DOHH2 (cell line): ENCODE results near the gene TNFAIP8L1.

Experiments used
- H3F3A ChIP-seq: fragments of 200-600 bp; sonication (generic), shearing (Covaris generic); 2 replicates; pipeline ENCODE4 v1.6.0; 2016; ENCODE audit warnings: antibody characterized with exemption, mild to moderate bottlenecking; ENCODE audit not compliant: control insufficient read depth, insufficient read depth
- H3K27ac ChIP-seq: fragments of 200-600 bp; sonication (generic); 2 replicates; pipeline ENCODE4 v1.5.1; 2014; ENCODE audit warnings: low read depth, mild to moderate bottlenecking, low read length, moderate library complexity
- H3K27me3 ChIP-seq: fragments of 200-600 bp; sonication (generic); 2 replicates; pipeline ENCODE4 v1.6.1; 2014; ENCODE audit warnings: mild to moderate bottlenecking, low read length, mixed read lengths; ENCODE audit not compliant: control insufficient read depth
- H3K36me3 ChIP-seq: fragments of 200-600 bp; sonication (generic); 2 replicates; pipeline ENCODE4 v1.6.1; 2014; ENCODE audit warnings: mild to moderate bottlenecking, low read length, moderate library complexity, mixed read lengths; ENCODE audit not compliant: control insufficient read depth
- H3K4me1 ChIP-seq: fragments of 200-600 bp; sonication (generic); 2 replicates; pipeline ENCODE4 v1.6.1; 2014; ENCODE audit warnings: mild to moderate bottlenecking, low read length, mixed read lengths; ENCODE audit not compliant: control insufficient read depth
- H3K4me2 ChIP-seq: fragments of 200-600 bp; sonication (generic); 2 replicates; pipeline ENCODE4 v1.6.0; 2014; ENCODE audit warnings: mild to moderate bottlenecking, low read length, moderate library complexity
- H3K4me3 ChIP-seq: fragments of 200-600 bp; sonication (generic); 2 replicates; pipeline ENCODE4 v1.5.1; 2014; ENCODE audit warnings: mild to moderate bottlenecking, low read length, mixed read lengths
- H3K79me2 ChIP-seq: fragments of 200-600 bp; sonication (generic); 2 replicates; pipeline ENCODE4 v1.6.1; 2014; ENCODE audit warnings: mild to moderate bottlenecking, low read length, mixed read lengths; ENCODE audit not compliant: control insufficient read depth
- H3K9me2 ChIP-seq: fragments of 200-600 bp; sonication (generic); replicated peaks from 2 replicates; pipeline ENCODE4 v1.6.1; 2014; ENCODE audit warnings: mild to moderate bottlenecking, low read length, mixed read lengths; ENCODE audit not compliant: control insufficient read depth
- H3K9me3 ChIP-seq: fragments of 200-600 bp; sonication (generic); 2 replicates; pipeline ENCODE4 v1.6.1; 2014; ENCODE audit warnings: antibody characterized with exemption, low read length, mixed read lengths; ENCODE audit not compliant: control insufficient read depth, insufficient read depth
- H4K20me1 ChIP-seq: fragments of 200-600 bp; sonication (generic); 2 replicates; pipeline ENCODE4 v1.6.0; 2014; ENCODE audit warnings: low read depth, mild to moderate bottlenecking, antibody characterized with exemption, low read length, moderate library complexity; ENCODE audit not compliant: control insufficient read depth, insufficient read depth
- EZH2phosphoT487 ChIP-seq: fragments of 200-600 bp; sonication (generic); IDR thresholded peaks from 2 replicates; pipeline ENCODE4 v1.6.1; 2017; ENCODE audit warnings: borderline replicate concordance, mild to moderate bottlenecking, antibody characterized with exemption, low read length, moderate library complexity, mixed read lengths
- TF ChIP-seq, protein P1 (sequence below): fragments of 200-600 bp; sonication (generic); IDR thresholded peaks from one replicate; pipeline ENCODE4 v1.5.1; 2014; ENCODE audit warnings: antibody characterized with exemption, mild to moderate bottlenecking, low read depth, low read length; ENCODE audit not compliant: poor library complexity, severe bottlenecking

TNFAIP8L1 gene

DNA sequence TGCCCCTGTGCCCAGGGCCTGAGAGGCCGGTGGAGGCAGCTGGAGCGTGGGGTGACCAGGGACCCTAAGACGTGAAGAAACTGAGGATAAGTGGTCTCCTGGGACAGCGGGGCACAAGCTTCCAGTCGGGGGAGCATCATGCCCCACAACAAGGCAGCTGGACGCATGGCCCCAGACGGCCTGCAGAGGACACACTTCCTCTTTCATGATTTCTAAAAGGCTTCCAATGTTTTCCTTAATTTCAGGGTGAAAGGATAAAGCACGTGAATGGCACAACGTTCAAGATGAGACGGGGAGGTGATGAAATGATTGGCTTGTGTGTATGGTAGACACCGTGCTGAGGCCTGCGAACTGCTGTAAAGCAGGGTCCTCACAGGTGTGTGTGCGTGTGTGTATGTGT, 51.0 kb downstream of the TNFAIP8L1 start:
- H3K27ac ChIP-seq = no peak overlapping the region

DNA sequence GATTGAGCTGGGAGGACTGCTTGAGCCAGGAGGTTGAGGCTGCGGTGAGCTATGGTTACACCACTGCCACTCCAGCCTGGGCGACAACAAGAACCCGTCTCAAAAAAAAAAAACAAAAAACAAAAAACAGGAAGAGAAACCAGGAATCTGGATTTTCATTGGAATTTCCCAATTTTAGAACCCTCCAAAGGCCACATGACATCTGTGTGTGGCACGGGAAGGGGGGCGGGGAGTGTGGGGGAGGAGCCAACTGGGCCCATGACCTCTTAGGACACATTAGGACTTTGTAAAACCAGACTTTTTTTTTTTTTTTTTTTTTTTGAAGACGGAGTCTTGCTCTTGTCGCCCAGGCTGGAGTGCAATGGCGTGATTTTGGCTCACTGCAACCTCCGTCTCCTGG, 52.1 kb downstream of the TNFAIP8L1 start:
- H3K27ac ChIP-seq = no peak overlapping the region
- no peaks in the 10 kb centered on the region for H3K9me2 ChIP-seq
- H3K36me3 ChIP-seq = peaks cover 60% of the 10 kb centered on the region

More for the DNA sequence above, 51.0 kb downstream of the TNFAIP8L1 start:
- Histone ChIP-seq H3K36me3 (peaks cover 59% of the 10 kb centered on the region), H4K20me1 (no peaks in the 10 kb centered on the region), H3K4me1 (no peaks in the 10 kb centered on the region), H3K4me3 (no peak overlapping the region), H3K4me2 (no peak overlapping the region), H3K9me3 (no peaks in the 10 kb centered on the region), H3K79me2 (no peaks in the 10 kb centered on the region), H3K9me2 (no peaks in the 10 kb centered on the region), H3K27me3 (no peaks in the 10 kb centered on the region), H3F3A (no peaks in the 10 kb centered on the region)
- TF ChIP-seq, protein P1, sequence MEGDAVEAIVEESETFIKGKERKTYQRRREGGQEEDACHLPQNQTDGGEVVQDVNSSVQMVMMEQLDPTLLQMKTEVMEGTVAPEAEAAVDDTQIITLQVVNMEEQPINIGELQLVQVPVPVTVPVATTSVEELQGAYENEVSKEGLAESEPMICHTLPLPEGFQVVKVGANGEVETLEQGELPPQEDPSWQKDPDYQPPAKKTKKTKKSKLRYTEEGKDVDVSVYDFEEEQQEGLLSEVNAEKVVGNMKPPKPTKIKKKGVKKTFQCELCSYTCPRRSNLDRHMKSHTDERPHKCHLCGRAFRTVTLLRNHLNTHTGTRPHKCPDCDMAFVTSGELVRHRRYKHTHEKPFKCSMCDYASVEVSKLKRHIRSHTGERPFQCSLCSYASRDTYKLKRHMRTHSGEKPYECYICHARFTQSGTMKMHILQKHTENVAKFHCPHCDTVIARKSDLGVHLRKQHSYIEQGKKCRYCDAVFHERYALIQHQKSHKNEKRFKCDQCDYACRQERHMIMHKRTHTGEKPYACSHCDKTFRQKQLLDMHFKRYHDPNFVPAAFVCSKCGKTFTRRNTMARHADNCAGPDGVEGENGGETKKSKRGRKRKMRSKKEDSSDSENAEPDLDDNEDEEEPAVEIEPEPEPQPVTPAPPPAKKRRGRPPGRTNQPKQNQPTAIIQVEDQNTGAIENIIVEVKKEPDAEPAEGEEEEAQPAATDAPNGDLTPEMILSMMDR = no peak
- TF ChIP-seq EZH2phosphoT487 = no peak

DNA sequence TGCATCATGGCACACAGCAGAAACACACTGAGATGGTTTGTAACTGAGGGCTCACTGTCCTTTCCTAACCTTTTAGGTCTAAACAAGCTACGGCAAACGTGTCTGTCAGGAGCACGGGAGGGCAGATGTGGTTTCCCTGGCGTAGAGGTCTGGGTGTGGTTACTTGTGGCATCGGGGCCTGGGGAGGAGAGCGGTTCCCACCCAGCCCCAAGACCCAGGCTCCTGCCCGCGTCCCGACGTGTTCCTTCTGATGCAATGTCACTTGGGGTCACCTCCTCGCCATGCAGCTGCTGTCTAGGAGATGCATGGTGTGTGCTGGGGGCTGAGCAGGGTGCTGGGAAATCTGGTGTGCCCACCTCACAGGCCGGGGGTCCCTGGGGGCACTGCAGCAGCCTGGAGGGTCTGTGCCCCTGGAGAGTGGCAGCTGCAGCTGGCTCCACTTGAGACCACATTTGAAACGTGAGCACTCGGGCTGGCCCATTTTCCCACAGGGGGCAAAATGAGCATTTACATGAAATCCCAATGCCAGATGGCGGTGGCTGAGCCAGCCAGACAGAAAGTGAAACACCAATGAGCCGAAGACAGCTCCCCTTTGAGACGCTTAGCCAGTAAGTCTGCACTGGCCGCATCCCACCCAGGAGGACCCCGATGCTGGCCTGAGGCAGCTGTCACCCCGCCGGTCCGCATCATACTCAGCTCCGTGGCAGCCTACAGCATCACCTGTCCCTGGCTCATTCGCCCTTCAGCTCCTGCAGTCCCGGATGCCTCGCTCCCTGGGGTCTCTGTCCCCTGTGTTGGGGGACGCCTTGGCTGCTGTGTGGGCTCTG, 53.1 kb downstream of the TNFAIP8L1 start:
- Histone ChIP-seq H3K4me3 (no peak overlapping the region), H3K79me2 (no peaks in the 10 kb centered on the region), H3F3A (no peaks in the 10 kb centered on the region), H3K9me2 (no peaks in the 10 kb centered on the region), H3K4me1 (no peaks in the 10 kb centered on the region), H3K27ac (no peak overlapping the region), H3K9me3 (no peaks in the 10 kb centered on the region), H3K4me2 (no peak overlapping the region), H4K20me1 (no peaks in the 10 kb centered on the region), H3K36me3 (peaks cover 68% of the 10 kb centered on the region), H3K27me3 (no peaks in the 10 kb centered on the region)
- TF ChIP-seq EZH2phosphoT487 = no peak
- TF ChIP-seq, protein P1 = no peak

More for the DNA sequence above, 52.1 kb downstream of the TNFAIP8L1 start:
- TF ChIP-seq, protein P1 = no peak
- TF ChIP-seq EZH2phosphoT487 = no peak
- no peaks in the 10 kb centered on the region for H3K4me1 ChIP-seq
- H3K4me3 ChIP-seq = no peak overlapping the region
- H3K79me2 ChIP-seq = no peaks in the 10 kb centered on the region
- H4K20me1 ChIP-seq = no peaks in the 10 kb centered on the region
- H3K4me2 ChIP-seq = no peak overlapping the region
- H3F3A ChIP-seq = no peaks in the 10 kb centered on the region
- no peaks in the 10 kb centered on the region for H3K9me3 ChIP-seq
- no peaks in the 10 kb centered on the region for H3K27me3 ChIP-seq
